Activated naive CD8-positive, alpha-beta T cell treated with anti-CD3 and anti-CD28 coated beads, Interleukin-2, amount 50 U/mL, for 16 hours (primary cell): ENCODE results near the gene PDZK1IP1.
"Not testable (repeated sequence)": the region's sequence is repeated elsewhere in the genome, so short reads cannot be mapped to it uniquely, and the experiment has no call there.

ENCODE experiments used
- DNase-seq: peaks from one replicate; pipeline ENCODE4 v3.0.0-alpha.2; 2020; ENCODE audit warnings: low read depth, low spot score

Gene PDZK1IP1

DNA sequence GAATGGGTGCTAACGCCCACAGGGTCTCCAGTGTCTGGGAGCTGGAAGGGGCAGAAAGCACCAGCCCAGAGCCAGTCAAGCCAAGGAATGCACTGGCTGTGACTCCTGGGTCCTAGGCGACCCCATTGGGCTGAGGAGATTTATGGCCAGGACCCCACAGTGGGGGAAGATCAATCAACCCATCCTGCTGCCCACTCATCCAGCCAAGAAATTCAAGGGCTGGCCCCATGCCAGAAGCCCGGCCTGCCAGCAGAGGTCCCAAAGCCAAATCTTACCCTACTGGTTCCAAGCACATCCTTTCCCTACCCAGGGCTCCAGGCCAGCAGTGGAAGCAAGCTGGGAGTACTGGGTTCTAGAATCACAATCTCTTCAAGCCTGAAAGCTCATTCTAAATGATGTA is 6.8 kb upstream of the PDZK1IP1 start:
- DNase-seq: no peak

GRCh38 chr1:47195981-47196380 is 6.1 kb upstream of the PDZK1IP1 start:
- DNase-seq: not testable (repeated sequence)

DNA sequence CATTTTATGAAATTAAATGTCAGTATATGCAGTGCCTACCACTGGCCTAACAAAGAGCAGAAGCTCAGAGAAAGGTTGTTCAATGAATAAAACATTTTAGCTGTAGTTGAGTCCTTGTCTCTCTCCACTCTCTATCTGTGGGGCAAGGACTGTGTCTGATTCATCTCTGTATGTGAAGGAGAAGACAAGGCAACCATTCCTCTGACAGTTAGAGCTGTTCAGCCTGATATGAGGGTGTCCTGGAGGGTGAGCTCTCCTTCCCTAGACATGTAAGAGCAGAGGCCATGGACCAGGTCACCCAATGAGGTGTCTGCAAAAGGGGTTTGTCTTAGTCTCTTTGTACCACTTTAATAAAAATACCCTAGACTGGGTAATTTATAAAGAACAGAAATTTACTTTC is 4.5 kb upstream of the PDZK1IP1 start:
- DNase-seq: no peak

- not testable (repeated sequence) for DNase-seq
These were observed 3.7 kb upstream of the PDZK1IP1 start for GRCh38 chr1:47193496-47193895.

DNA sequence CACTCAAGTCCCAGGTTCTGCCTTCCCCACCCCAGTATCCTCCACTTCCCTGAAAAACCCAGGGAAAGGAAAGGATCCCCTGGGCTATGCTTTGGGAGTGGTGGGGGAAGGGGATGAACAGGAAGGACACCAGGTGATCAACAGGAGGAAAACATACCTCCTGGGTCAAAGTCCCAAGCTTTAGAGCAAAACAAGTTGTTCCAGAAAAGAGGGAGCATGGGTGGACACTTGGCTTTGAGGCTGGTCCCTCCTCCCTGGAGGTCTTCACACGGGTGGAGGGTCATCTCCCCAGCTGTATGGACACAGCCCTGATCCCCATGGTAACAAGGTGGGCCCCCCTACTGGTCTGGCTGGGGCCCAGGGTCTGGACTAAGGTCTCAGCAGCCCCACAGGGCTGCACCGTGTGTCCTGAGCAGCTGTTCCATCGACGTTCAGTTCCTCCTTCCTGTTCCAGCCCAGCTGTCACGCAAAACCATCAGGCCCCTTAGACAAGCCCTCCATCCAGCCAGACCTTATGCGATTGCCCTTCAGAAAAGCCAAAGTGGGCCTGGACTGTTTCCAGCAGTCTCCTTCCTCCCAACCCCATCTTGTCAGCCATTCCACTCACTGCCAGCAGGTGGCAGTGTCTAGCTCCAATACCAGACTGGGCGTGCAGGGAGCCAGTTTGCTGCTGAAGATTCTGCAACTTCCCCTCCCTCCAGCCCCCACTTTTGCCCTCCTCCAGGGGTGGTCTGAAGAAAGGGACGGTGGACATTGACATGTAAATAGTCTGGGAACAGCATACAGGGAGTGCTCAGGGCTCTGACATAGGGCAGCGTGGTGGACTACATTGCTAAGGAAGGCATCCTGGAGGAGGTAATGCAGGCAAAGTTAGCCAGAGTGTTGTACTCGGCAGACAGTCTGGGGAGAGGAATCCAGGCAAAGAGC is 2.9 kb upstream of the PDZK1IP1 start:
- DNase-seq: peak; percentile 22

- no peak for DNase-seq
These were observed 2.2 kb upstream of the PDZK1IP1 start for GRCh38 chr1:47191940-47192457.

- DNase-seq: no peak
These were observed 1.0 kb upstream of the PDZK1IP1 start for GRCh38 chr1:47190857-47191256.

DNA sequence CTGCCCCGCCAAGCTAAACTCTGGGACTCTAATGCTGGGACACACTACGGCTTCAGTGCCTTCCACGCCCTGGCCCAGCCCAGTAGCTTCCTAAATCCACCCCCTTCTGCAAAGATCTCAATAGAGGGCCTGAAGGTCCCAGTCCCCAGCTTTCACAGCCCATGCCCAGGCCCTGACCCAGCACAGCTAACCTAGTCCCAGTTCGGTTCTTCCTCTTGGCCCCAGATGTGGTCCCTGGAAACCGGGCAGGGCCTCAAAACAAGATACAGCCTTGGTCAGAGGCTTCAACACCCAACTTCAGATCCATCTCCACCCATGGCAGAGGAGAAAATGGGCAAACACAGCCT is 646 bp upstream of the PDZK1IP1 start:
- no peak for DNase-seq

DNA sequence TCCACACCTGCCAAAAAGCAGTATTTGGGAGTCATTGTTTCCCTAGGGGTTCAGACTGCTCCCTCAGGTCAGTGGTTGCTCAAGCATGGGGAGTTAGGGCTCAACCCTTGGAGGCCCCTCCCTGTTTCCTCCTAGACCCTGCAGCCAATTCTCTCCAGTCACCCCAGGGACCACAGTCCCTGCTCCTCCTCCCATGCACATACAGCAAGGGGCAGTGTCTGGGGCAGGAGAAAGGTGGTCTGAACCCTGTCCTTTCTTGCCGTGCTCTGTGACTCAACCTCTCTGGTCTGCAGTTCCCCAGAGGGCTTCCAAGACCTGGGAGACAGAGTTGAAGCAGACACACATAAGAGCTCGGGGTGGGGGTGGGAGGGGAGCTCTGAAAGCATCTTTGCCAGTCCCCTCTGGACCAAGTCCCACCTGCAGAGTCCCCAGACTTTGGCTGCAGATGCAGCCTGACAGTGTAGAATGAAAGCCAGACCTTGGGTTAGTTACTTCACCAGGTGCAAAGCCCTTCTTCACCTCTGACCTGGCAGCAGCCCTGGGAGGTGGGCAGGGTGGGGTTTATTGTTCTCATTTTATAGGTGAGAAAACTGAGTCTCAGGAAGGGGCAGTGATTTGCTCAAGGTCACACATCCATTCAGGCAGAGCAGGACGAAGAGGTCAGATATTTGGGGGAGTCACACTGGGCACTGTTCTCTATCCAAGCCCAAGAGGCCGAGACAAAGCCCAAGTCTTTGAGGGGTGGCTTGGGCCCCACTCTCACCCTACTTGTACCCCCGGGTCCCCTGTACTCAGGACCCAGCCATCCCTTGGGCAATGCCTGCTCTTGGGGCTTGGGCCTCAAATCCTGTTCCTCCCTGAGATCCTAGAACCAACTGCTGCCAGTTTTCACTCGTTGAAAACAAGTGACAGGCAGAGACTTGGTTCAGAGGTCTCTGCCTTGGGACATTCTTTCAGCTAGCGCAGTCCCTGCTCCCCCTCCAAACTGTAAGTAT is 748 bp downstream of the PDZK1IP1 start:
- DNase-seq: no peak

GRCh38 chr1:47187926-47188250 is 1.9 kb downstream of the PDZK1IP1 start:
- DNase-seq: no peak

DNA sequence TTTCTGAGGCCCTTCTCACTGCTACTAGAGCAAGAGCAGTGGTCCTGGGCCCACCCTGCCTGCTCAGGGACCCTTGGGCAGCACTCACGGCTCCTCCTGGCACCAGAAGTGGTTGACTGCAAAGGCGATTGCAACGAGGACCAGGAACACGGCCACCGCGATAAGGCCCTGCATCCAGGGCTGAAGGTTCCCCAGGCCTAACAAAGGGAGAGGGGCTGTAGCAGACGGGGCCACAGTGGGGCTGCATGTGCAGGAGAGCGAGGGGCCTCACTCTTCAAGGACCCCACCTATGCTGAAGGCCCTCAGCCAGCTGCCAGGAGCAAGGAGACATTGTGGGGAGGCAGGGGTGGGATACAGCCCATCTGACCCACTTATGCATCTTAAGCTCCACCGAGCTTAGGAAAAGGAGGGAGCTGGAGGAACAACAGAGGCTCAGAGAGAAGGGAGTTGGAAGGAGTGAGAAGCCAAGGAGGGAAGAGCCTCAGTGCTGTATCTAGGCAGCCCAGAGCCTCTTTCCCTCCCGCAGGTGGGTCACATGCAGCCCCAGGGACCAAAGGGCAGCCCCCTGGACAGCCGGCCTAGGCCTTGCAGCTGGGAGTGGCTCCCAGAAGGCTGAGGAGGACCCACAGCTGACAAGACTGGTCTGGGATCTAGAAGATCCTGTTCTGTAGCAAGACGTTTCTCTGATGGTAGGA is 2.5 kb downstream of the PDZK1IP1 start:
- no peak for DNase-seq

DNA sequence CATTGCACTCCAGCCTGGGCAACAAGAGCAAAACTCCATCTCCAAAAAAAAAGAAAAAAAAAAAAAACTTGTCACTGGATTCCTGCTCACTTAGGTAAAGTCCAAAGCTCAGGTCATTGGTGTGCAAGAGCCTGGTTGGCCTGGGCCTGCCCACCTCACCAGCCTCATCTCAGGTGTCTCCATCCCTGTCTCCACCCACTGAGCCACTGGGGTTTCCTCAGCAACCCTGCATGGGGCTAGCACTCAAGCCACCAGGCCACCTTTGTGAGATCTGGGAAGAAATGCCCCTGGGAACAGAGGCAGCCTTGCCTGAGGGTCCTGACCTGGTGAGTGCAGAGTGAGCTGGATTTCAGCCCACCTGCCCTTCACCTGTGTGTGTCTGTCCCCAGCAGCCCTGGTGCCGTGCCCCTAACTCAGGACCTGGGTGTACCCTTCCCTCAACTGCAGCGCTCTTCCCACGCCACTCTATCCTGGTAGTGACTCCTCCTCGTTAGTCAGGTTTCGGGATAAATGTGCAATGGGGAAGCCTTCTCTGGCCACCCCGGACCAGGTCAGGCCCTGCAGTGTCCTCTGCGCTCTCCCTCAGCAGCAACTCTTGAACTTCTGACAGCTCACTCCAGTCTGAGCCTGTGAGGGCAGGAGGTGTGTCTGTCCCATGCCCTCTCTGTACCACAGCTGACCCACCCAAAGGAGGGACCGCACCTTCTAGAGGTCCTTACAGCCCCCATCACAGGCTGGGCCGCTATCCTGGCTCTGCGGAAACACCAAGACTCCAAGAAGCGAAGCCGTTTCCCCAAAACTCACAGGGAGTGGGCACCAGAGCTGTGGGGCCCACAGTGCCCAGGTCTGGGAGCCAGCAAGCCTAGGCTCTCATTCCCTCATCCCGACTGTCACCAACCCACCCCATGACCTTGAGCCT is 3.3 kb downstream of the PDZK1IP1 start:
- no peak for DNase-seq

DNA sequence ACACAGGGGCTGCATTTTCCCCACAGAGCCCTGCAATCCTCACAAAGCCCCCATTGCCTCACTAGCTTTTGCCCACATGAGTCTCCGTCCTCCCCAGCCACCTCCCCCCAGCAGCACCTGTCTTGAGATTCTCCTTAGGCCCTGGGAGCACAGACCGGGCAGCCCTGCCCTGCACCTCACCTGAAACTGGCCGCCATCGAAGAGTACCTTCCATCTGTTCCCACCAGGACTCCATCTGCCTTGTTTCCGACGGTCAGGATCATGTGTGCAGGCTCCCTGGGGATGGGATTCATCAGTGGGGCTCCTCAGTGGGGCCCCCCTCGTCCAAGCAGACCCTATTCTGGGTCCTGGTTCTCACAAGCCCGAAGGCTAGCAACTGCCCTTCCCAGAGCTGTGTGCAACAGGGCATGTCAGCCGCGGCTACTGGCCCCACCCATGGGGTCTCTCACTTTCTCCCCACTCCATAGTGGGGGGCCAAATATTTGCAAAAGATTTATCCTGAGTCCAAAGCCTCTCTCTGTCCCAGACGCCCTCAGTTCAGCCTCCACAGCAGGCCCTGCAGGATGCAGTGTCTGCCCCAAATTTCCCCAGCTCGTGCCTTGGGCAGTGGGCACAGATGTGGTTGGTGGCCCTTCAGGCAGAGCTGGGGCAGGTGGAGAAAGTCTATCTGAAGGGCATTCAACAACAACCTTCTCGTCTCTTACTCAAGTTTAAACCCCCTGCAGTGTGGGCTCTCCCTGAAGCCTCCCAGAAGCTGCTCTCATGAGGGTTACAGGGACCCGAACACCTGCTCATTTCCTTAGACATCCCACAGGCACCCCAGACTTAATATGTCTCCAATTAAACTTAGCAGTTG is 4.8 kb downstream of the PDZK1IP1 start:
- no peak for DNase-seq

- no peak for DNase-seq
These were observed 5.6 kb downstream of the PDZK1IP1 start for GRCh38 chr1:47184090-47184821.

- no peak for DNase-seq
These were observed 6.3 kb downstream of the PDZK1IP1 start for GRCh38 chr1:47183308-47184089.

- no peak for DNase-seq
These were observed 7.1 kb downstream of the PDZK1IP1 start for GRCh38 chr1:47182676-47183235.

GRCh38 chr1:47181955-47182675 is 7.7 kb downstream of the PDZK1IP1 start:
- DNase-seq: no peak
